SHP77 (cell line): Measurements from ENCODE around the gene TMEM128.

Experiments
- DNase-seq, 2 experiments: peaks; one replicate each; lab custom pipeline; 2025; lab: John Stamatoyannopoulos, UW

Gene TMEM128

DNA sequence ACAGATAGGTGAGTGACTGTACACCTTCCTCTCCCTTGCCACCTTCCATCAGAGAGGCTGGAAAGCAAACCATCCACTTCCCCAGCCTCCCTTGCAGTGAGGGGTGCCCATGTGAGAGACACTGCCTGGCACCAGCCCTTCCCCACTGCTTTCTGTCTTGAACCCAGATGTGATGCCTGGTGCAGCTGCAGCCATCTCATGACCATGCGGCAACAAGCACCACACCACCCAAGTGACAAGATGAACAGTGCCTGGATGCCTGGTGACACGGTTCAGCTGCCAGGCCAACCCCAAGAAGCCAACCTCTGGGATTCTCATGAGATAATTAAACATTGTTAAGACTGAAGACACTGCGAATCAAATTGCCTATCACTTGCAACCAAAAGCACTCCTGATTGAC is 52.7 kb downstream of the TMEM128 start:
- no peak for DNase-seq

DNA sequence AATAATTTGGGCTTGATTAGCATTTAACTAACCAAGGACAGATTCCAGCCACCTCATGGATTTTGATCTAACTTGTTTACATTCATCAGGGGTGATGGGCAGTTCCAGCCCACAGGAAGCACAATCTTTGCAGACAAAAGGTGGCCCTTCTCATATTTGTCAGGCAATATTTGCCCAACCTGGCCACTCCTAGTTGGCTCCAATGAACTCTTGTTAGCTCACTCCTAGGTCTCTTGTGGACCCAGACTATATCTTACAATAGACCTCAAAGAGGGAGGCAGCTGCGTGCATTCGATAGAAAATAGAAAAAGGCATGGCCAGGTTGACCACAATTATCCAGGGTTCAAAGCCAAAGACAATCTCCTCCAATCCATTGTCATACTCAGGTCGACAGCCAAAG is 59.5 kb downstream of the TMEM128 start:
- peak in 1 of 2 experiments; percentile 3 for DNase-seq
